COLO668 (cell line): ENCODE data around the gene AATK.
"Not testable (repeated sequence)": the region's sequence is repeated elsewhere in the genome, so short reads cannot be mapped to it uniquely, and the experiment has no call there.

ENCODE experiments used
- DNase-seq: peaks from one replicate; lab custom pipeline; 2025; ENCODE audit not compliant: unreplicated experiment; lab: John Stamatoyannopoulos, UW

Gene AATK

GRCh38 chr17:81147701-81148100 is 18.3 kb downstream of the AATK start:
- DNase-seq = no peak

GRCh38 chr17:81146208-81146607 is 19.8 kb downstream of the AATK start:
- DNase-seq = not testable (repeated sequence)

- DNase-seq = no peak
Observed at GRCh38 chr17:81144423-81144781, 21.6 kb downstream of the AATK start.

GRCh38 chr17:81143717-81144422 is 22.2 kb downstream of the AATK start:
- DNase-seq = no peak

- no peak for DNase-seq
Observed at GRCh38 chr17:81143200-81143527, 22.9 kb downstream of the AATK start.

GRCh38 chr17:81142301-81143199 is 23.5 kb downstream of the AATK start:
- peak; percentile 71 for DNase-seq

GRCh38 chr17:81140695-81141094 is 25.3 kb downstream of the AATK start:
- no peak for DNase-seq

- no peak for DNase-seq
Observed at GRCh38 chr17:81140018-81140417, 26.0 kb downstream of the AATK start.

GRCh38 chr17:81139428-81139827 is 26.6 kb downstream of the AATK start:
- no peak for DNase-seq

- DNase-seq = no peak
Observed at GRCh38 chr17:81138500-81138899, 27.5 kb downstream of the AATK start.

GRCh38 chr17:81138083-81138482 is 27.9 kb downstream of the AATK start:
- no peak for DNase-seq

- no peak for DNase-seq
Observed at GRCh38 chr17:81137248-81137647, 28.8 kb downstream of the AATK start.

- DNase-seq = no peak
Observed at GRCh38 chr17:81136366-81136765, 29.7 kb downstream of the AATK start.

GRCh38 chr17:81135505-81136278 is 30.3 kb downstream of the AATK start:
- DNase-seq = peak; percentile 40

GRCh38 chr17:81134064-81134781 is 31.8 kb downstream of the AATK start:
- DNase-seq = no peak

- no peak for DNase-seq
Observed at GRCh38 chr17:81132770-81133723, 33.0 kb downstream of the AATK start.

- DNase-seq = no peak
Observed at GRCh38 chr17:81132197-81132540, 33.9 kb downstream of the AATK start.

GRCh38 chr17:81131486-81132196 is 34.4 kb downstream of the AATK start:
- no peak for DNase-seq
